NCI-H2107 treated with DMSO at 0.1 percent for 48 hours (cell line): ENCODE results near the gene MACROD2.

Experiments used
- DNase-seq: peaks from one replicate; lab custom pipeline; 2025; ENCODE audit not compliant: unreplicated experiment; lab: John Stamatoyannopoulos, UW

The MACROD2 gene

GRCh38 chr20:14888134-14888533, 892.8 kb downstream of the MACROD2 start:
- DNase-seq = no peak

GRCh38 chr20:14889496-14890255, 894.4 kb downstream of the MACROD2 start:
- no peak for DNase-seq

GRCh38 chr20:14890713-14891112, 895.4 kb downstream of the MACROD2 start:
- DNase-seq = no peak

GRCh38 chr20:14892782-14893181, 897.5 kb downstream of the MACROD2 start:
- DNase-seq = no peak

GRCh38 chr20:14896569-14896968, 901.3 kb downstream of the MACROD2 start:
- DNase-seq = no peak

- no peak for DNase-seq
These were observed 902.3 kb downstream of the MACROD2 start for GRCh38 chr20:14897608-14898007.

GRCh38 chr20:14902432-14903089, 907.2 kb downstream of the MACROD2 start:
- DNase-seq = no peak

GRCh38 chr20:14906908-14907434, 911.7 kb downstream of the MACROD2 start:
- no peak for DNase-seq

- DNase-seq = no peak
These were observed 914.8 kb downstream of the MACROD2 start for GRCh38 chr20:14910126-14910525.

GRCh38 chr20:14913896-14914620, 918.7 kb downstream of the MACROD2 start:
- no peak for DNase-seq

- no peak for DNase-seq
These were observed 919.3 kb downstream of the MACROD2 start for GRCh38 chr20:14914633-14915032.

- no peak for DNase-seq
These were observed 920.0 kb downstream of the MACROD2 start for GRCh38 chr20:14915356-14915755.

- no peak for DNase-seq
These were observed 921.1 kb downstream of the MACROD2 start for GRCh38 chr20:14916360-14916920.

- DNase-seq = no peak
These were observed 923.0 kb downstream of the MACROD2 start for GRCh38 chr20:14918281-14918680.

GRCh38 chr20:14918976-14919375, 923.7 kb downstream of the MACROD2 start:
- no peak for DNase-seq

GRCh38 chr20:14919501-14920081, 924.3 kb downstream of the MACROD2 start:
- DNase-seq = peak; percentile 55

- DNase-seq = no peak
These were observed 926.2 kb downstream of the MACROD2 start for GRCh38 chr20:14921513-14921912.

- DNase-seq = no peak
These were observed 927.4 kb downstream of the MACROD2 start for GRCh38 chr20:14922503-14923267.

- no peak for DNase-seq
These were observed 929.1 kb downstream of the MACROD2 start for GRCh38 chr20:14924433-14924832.

- DNase-seq = no peak
These were observed 930.0 kb downstream of the MACROD2 start for GRCh38 chr20:14925300-14925699.
